ENCODE results near the gene PVR.
"Not testable (repeated sequence)": the region's sequence is repeated elsewhere in the genome, so short reads cannot be mapped to it uniquely, and the experiment has no call there.

Gene PVR

GRCh38 chr19:44643605-44644401 is at the start of gene PVR:
Gene PVR, plus strand, starts transcription at chr19:44643910. Its CDS starts 187 bp downstream, at chr19:44644097.
- peak; percentile 38 for DNase-seq (ENCODE audit: low read depth in 2 of 2)

GRCh38 chr19:44596428-44597130 is 47.1 kb upstream of the PVR start:
- no peak for DNase-seq (ENCODE audit: low read depth in 2 of 2)

- no peak for DNase-seq (ENCODE audit: low read depth in 2 of 2)
Measured at GRCh38 chr19:44597131-44597491, 46.6 kb upstream of the PVR start.

GRCh38 chr19:44598355-44598754 is 45.4 kb upstream of the PVR start:
- no peak for DNase-seq (ENCODE audit: low read depth in 2 of 2)

- DNase-seq (ENCODE audit: low read depth in 2 of 2): no peak
Measured at GRCh38 chr19:44598880-44599279, 44.8 kb upstream of the PVR start.

- no peak for DNase-seq (ENCODE audit: low read depth in 2 of 2)
Measured at GRCh38 chr19:44600466-44600865, 43.2 kb upstream of the PVR start.

GRCh38 chr19:44602081-44602480 is 41.6 kb upstream of the PVR start:
- DNase-seq (ENCODE audit: low read depth in 2 of 2): no peak

GRCh38 chr19:44603201-44603945 is 40.3 kb upstream of the PVR start:
- DNase-seq (ENCODE audit: low read depth in 2 of 2): no peak

GRCh38 chr19:44604241-44604640 is 39.5 kb upstream of the PVR start:
- DNase-seq (ENCODE audit: low read depth in 2 of 2): no peak

- no peak for DNase-seq (ENCODE audit: low read depth in 2 of 2)
Measured at GRCh38 chr19:44605547-44605946, 38.2 kb upstream of the PVR start.

- DNase-seq (ENCODE audit: low read depth in 2 of 2): no peak
Measured at GRCh38 chr19:44607049-44607448, 36.7 kb upstream of the PVR start.

GRCh38 chr19:44607917-44608316 is 35.8 kb upstream of the PVR start:
- DNase-seq (ENCODE audit: low read depth in 2 of 2): no peak

GRCh38 chr19:44608391-44608821 is 35.3 kb upstream of the PVR start:
- no peak for DNase-seq (ENCODE audit: low read depth in 2 of 2)

- DNase-seq (ENCODE audit: low read depth in 2 of 2): no peak
Measured at GRCh38 chr19:44609219-44609618, 34.5 kb upstream of the PVR start.

GRCh38 chr19:44610497-44610896 is 33.2 kb upstream of the PVR start:
- DNase-seq (ENCODE audit: low read depth in 2 of 2): not testable (repeated sequence)

GRCh38 chr19:44611812-44612295 is 31.9 kb upstream of the PVR start:
- no peak for DNase-seq (ENCODE audit: low read depth in 2 of 2)

- no peak for DNase-seq (ENCODE audit: low read depth in 2 of 2)
Measured at GRCh38 chr19:44613295-44614178, 30.2 kb upstream of the PVR start, which contains the start of gene IGSF23. Gene IGSF23, plus strand, starts transcription at chr19:44613563. Its CDS starts 83 bp downstream, at chr19:44613646.

- DNase-seq (ENCODE audit: low read depth in 2 of 2): no peak
Measured at GRCh38 chr19:44614313-44614712, 29.4 kb upstream of the PVR start.

GRCh38 chr19:44615863-44616247 is 27.9 kb upstream of the PVR start:
- no peak for DNase-seq (ENCODE audit: low read depth in 2 of 2)

- no peak for DNase-seq (ENCODE audit: low read depth in 2 of 2)
Measured at GRCh38 chr19:44617110-44617880, 26.4 kb upstream of the PVR start.
